SU-DHL-6 (cell line): ENCODE results near the gene DNAH3.
"Not testable (repeated sequence)": the region's sequence is repeated elsewhere in the genome, so short reads cannot be mapped to it uniquely, and the experiment has no call there.

Experiments used
- H2AFZ ChIP-seq: fragments of 200-600 bp; sonication (generic); 2 replicates; pipeline ENCODE4 v1.6.1; 2014; ENCODE audit warnings: low read depth, mild to moderate bottlenecking, moderate library complexity, mixed read lengths, antibody characterized with exemption, low read length; ENCODE audit not compliant: severe bottlenecking
- H3F3A ChIP-seq: fragments of 200-600 bp; shearing (Covaris generic); 2 replicates; pipeline ENCODE4 v1.6.0; 2016; ENCODE audit warnings: antibody characterized with exemption, mild to moderate bottlenecking; ENCODE audit not compliant: insufficient read depth
- H3K27ac ChIP-seq: fragments of 200-600 bp; sonication (generic); 2 replicates; pipeline ENCODE4 v1.5.1; 2016; ENCODE audit warnings: low read depth, mild to moderate bottlenecking, low read length, moderate library complexity, mixed read lengths
- H3K27me3 ChIP-seq: fragments of 200-600 bp; sonication (generic), shearing (Covaris generic); 2 replicates; pipeline ENCODE4 v1.6.0; 2014; ENCODE audit warnings: mild to moderate bottlenecking, low read length
- H3K36me3 ChIP-seq: fragments of 200-600 bp; sonication (generic); 2 replicates; pipeline ENCODE4 v1.6.1; 2014; ENCODE audit warnings: mild to moderate bottlenecking, low read length, mixed read lengths
- H3K4me2 ChIP-seq: fragments of 300-600, 200-600 bp; shearing (Covaris generic), sonication (generic); 2 replicates; pipeline ENCODE4 v1.6.0; 2014; ENCODE audit warnings: low read length, low read depth, mild to moderate bottlenecking; ENCODE audit not compliant: poor library complexity, severe bottlenecking
- H3K4me3 ChIP-seq: fragments of 200-600 bp; sonication (generic); 2 replicates; pipeline ENCODE4 v1.5.1; 2014; ENCODE audit warnings: antibody characterized with exemption, low read length, mild to moderate bottlenecking, mixed read lengths; ENCODE audit not compliant: insufficient read depth, poor library complexity, severe bottlenecking
- H3K79me2 ChIP-seq: fragments of 200-600 bp; sonication (generic); 2 replicates; pipeline ENCODE4 v1.6.1; 2014; ENCODE audit warnings: mild to moderate bottlenecking, low read length, moderate library complexity; ENCODE audit not compliant: insufficient read depth
- H3K9ac ChIP-seq: fragments of 200-600 bp; sonication (generic); 2 replicates; pipeline ENCODE4 v1.7.0; 2014; ENCODE audit warnings: mild to moderate bottlenecking, low read length
- H3K9me2 ChIP-seq: fragments of 200-600 bp; sonication (generic); replicated peaks from 2 replicates; pipeline ENCODE4 v1.6.1; 2014; ENCODE audit warnings: low read length; ENCODE audit not compliant: insufficient read depth
- H3K9me3 ChIP-seq: fragments of 200-600 bp; sonication (generic); 2 replicates; pipeline ENCODE4 v1.6.1; 2014; ENCODE audit warnings: low read length, mixed read lengths; ENCODE audit not compliant: insufficient read depth
- H4K20me1 ChIP-seq: fragments of 200-600 bp; sonication (generic); 2 replicates; pipeline ENCODE4 v1.6.1; 2014; ENCODE audit warnings: low read depth, mild to moderate bottlenecking, antibody characterized with exemption, low read length, moderate library complexity, mixed read lengths
- EZH2phosphoT487 ChIP-seq: fragments of 200-600 bp; sonication (generic), shearing (Covaris generic); conservative IDR thresholded peaks from 2 replicates; pipeline ENCODE4 v1.6.1; 2018; ENCODE audit warnings: mild to moderate bottlenecking, antibody characterized with exemption, low read length, moderate library complexity, mixed read lengths
- TF ChIP-seq, protein P1 (sequence below): fragments of 200-600 bp; sonication (generic); IDR thresholded peaks from one replicate; pipeline ENCODE4 v1.5.1; 2017; ENCODE audit warnings: antibody characterized with exemption, mild to moderate bottlenecking, low read length, moderate library complexity; ENCODE audit not compliant: insufficient read depth, poor library complexity, severe bottlenecking

DNAH3 gene

DNA sequence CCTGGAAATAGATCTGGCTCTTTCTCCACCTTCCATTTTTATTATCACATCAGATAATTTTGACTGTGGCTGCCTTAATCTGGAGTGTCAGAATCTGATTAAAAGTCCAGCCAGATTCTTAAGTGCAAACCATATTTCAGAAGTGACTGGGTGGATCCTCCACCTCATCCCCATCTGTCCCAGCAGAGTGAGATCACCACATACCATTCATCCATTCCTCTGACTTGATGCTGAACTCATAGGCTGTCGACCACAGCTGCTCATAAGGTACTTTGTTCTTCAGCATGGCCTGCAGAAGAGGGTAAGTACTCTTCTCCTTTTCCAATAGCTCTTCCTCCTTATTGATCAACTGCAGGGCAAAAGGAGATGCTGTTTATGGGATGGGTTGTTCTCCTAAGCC, 53.5 kb downstream of the DNAH3 start:
- Histone ChIP-seq H3K27ac (no peak overlapping the region), H3K9me3 (no peaks in the 10 kb centered on the region), H3K4me2 (no peak overlapping the region), H4K20me1 (no peaks in the 10 kb centered on the region), H3K9ac (no peak overlapping the region), H3F3A (no peaks in the 10 kb centered on the region), H3K4me3 (no peak overlapping the region), H3K79me2 (no peaks in the 10 kb centered on the region), H2AFZ (no peak overlapping the region), H3K36me3 (no peaks in the 10 kb centered on the region), H3K9me2 (no peaks in the 10 kb centered on the region), H3K27me3 (no peaks in the 10 kb centered on the region)
- no peak for TF ChIP-seq EZH2phosphoT487
- TF ChIP-seq, protein P1, sequence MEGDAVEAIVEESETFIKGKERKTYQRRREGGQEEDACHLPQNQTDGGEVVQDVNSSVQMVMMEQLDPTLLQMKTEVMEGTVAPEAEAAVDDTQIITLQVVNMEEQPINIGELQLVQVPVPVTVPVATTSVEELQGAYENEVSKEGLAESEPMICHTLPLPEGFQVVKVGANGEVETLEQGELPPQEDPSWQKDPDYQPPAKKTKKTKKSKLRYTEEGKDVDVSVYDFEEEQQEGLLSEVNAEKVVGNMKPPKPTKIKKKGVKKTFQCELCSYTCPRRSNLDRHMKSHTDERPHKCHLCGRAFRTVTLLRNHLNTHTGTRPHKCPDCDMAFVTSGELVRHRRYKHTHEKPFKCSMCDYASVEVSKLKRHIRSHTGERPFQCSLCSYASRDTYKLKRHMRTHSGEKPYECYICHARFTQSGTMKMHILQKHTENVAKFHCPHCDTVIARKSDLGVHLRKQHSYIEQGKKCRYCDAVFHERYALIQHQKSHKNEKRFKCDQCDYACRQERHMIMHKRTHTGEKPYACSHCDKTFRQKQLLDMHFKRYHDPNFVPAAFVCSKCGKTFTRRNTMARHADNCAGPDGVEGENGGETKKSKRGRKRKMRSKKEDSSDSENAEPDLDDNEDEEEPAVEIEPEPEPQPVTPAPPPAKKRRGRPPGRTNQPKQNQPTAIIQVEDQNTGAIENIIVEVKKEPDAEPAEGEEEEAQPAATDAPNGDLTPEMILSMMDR: no peak

DNA sequence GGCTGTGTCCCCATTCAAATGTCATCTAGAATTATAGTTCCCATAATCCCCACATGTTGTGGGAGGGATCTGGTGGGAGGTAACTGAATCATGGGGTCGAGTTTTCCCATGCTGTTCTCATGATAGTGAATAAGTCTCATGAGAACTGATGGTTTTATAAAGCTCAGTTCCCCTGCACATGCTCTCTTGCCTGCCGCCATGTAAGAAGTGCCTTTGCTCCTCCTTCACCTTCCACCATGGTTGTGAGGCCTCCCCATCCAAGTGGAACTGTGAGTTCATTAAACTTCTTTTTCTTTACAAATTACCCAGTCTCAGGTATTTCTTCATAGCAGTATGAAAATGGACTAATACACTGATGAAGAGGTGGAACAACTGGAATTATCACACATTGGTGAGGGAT, 55.9 kb downstream of the DNAH3 start:
- H3K79me2 ChIP-seq, H3K9ac ChIP-seq, H3K9me2 ChIP-seq, H3K4me2 ChIP-seq, H3K27ac ChIP-seq, H3F3A ChIP-seq, H3K36me3 ChIP-seq, H3K9me3 ChIP-seq, H2AFZ ChIP-seq, H4K20me1 ChIP-seq, H3K4me3 ChIP-seq, H3K27me3 ChIP-seq: not testable (repeated sequence)

DNA sequence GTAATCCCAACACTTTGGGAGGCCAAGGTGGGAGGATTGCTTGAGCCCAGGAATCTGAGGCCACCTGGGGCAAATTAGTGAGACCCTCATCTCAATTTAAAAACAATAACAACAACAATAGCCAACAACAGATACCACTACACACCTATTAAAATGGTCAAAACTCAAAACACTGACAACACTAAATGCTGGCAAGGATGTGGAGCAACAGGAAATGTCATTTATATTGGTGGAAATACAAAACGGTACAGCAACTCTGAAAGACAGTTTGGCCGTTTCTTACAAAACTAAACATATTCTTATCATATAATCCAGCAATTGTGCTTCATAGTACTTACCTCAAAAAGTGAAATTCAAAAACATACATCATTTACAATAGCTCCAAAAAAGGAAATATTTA, 57.7 kb downstream of the DNAH3 start:
- Histone ChIP-seq H3F3A (no peaks in the 10 kb centered on the region), H3K4me3 (no peak overlapping the region), H3K27ac (no peak overlapping the region), H3K9me2 (no peaks in the 10 kb centered on the region), H3K79me2 (no peaks in the 10 kb centered on the region), H2AFZ (no peak overlapping the region), H3K4me2 (no peak overlapping the region), H3K9ac (no peak overlapping the region), H3K9me3 (no peaks in the 10 kb centered on the region), H3K27me3 (no peaks in the 10 kb centered on the region), H3K36me3 (no peaks in the 10 kb centered on the region), H4K20me1 (no peaks in the 10 kb centered on the region)
- TF ChIP-seq EZH2phosphoT487: no peak
- TF ChIP-seq, protein P1: no peak

DNA sequence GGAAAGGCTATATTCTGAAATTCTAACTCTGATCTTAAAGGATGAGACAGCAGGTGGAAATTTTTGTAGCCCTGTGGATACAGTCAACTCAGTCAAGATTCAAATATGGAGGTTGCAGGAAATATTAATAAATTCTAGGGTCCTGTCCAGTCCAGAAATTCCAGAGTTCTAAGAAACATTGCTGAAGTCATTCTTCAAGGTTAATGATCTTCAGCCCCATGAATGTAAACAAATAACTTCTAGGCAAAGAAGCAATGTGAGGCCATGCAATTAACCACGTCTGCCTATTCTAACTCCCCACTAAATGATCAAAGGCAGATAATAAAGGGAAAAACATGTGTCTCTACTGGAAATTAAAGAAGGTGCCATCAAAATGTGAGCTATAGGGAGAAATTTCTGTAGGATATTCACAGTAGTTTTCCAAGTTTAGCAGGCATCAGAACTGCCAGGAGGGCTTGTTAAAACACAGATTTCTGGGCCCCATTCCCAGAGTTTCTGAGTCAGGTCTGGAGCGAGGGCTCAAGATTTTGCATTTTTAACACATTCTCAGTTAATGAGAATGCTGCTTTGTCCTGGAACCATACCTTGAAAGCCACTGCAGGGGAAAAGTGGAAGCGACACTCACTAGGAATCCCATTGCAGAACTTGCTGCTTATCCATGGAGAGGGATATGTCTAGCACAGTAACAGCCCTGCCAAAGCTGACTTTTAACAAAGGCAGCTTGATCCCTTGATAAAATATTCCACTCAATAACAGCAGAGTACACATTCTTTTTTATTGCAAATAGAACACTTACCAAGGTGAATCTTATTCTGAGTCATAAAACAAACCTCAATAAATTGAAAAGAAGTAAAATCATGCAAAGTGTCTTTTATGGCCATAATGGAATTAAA, 61.8 kb downstream of the DNAH3 start:
- no peaks in the 10 kb centered on the region for H3K27me3 ChIP-seq
- H3K4me2 ChIP-seq: no peak overlapping the region
- no peaks in the 10 kb centered on the region for H3K9me3 ChIP-seq
- H4K20me1 ChIP-seq: no peaks in the 10 kb centered on the region
- no peaks in the 10 kb centered on the region for H3F3A ChIP-seq
- H3K4me3 ChIP-seq: no peak overlapping the region
- H3K27ac ChIP-seq: no peak overlapping the region
- H3K9me2 ChIP-seq: no peaks in the 10 kb centered on the region
- no peaks in the 10 kb centered on the region for H3K36me3 ChIP-seq
- no peaks in the 10 kb centered on the region for H3K79me2 ChIP-seq
- no peak overlapping the region for H3K9ac ChIP-seq
- TF ChIP-seq, protein P1: no peak
- TF ChIP-seq EZH2phosphoT487: no peak
- H2AFZ ChIP-seq: no peak overlapping the region
